Medulla oblongata (tissue), 1 donor: ENCODE results near the gene TULP3.

Experiments used
- DNase-seq: peaks from one replicate; pipeline ENCODE4 v3.0.0-alpha.2; 2015; ENCODE audit errors: extremely low spot score

The TULP3 gene

DNA sequence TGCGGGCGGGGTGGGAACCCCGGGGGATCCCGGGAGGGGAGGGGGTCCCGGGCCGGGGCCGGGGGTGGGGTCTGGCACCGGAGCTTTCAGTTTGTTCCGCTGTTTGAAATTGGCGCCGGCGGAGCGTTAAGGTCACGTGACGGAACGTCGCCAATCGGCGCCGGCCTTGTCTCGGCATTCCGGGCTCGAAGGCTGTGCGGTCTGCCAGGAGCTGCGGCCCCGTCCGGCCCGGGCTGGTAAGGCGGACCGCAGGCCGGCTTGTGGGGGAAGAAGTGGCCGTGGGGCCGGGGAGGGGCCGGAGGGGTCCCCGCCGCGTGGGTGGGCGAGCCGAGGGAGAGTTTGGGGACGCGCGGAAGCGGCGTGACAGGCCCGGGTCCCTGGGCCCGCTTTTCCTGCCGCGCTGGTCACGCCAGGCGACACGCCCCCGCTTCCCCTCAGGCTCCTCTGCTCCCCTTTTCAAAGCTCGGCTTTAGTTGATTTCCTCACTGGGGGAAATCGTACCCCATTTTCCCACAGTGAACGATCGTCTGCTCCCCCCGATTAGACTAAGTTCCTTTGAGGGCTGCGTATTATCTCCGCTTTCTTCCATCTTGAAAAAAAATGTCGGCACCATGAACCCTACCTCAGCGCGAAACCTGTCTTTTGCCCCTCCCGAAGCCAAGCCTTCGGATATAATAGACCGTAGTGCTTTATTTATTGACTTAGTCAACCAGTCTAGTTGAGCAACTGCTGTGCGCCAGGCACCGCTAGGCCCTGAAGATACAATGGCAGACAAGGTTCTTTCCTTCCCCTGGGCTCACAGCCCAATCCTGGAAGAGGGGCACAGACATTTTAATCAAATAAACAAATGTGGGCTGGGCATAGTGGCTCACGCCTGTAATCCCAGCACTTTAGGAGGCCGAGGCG, 13.4 kb upstream of the TULP3 start, which contains the start of the genes FOXM1 and RHNO1:
TSS of gene FOXM1 (minus strand) at position 128 of the 906 bp plus-strand sequence. CDS start 2,696 bp downstream, outside the sequence.
TSS of gene RHNO1 (plus strand) at position 177 of the 906 bp plus-strand sequence. CDS start 8,144 bp downstream, outside the sequence.
- peak; percentile 94 for DNase-seq

DNA sequence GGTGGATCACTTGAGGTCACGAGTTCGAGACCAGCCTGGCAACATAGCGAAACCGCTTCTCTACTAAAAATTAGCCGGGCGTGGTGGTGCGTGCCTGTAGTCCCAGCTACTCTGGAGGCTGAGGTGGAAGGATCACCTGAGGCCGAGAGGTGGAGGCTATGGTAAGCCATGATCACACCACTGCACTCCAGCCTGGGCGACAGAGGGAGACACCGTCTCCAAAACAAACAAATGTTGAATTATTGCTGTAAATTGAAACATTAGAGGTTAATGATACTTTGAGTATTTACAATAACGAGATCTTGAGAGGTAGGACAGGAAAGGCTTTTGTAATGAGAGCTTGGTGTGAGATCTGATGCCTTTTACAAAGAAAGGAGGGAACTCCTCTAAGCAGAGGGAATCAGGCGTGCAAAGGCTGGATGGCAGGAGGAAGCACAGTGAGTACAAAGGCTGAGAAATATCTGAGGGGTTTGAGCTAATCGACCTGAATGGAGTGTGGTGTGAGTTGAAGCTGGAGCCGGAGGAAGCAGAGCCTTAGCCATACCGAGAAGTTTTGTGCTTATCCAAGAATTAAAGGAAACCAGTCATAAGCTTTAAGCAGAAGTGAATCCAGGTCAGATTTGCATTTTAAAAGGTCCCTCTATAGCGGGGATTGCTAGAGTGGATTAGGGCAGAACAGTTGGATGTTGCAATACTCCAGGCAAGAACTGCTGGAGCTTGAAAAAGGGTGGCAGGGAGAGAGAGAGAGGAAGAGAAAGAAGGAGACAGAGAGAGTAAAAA, 12.5 kb upstream of the TULP3 start:
- DNase-seq, result peak; percentile 60

DNA sequence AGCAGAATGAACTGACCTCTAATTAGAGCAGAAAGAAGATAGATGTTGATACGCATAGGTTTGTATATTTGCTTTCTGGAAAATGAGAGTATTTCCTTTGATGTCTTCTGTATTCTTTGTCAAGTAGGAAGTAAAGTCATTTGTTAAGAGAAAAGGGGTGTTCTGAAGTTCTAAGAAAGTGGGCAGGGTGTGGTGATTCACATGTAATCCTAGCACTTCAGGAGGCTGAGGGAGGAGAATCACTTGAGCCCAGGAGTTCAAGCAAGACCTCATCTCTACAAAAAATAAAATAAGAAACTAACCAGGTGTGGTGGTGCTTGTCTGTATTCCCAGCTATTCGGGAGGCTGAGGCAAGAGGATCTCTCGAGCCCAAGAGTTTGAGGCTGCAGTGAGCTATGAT, 10.8 kb upstream of the TULP3 start:
- no peak for DNase-seq

DNA sequence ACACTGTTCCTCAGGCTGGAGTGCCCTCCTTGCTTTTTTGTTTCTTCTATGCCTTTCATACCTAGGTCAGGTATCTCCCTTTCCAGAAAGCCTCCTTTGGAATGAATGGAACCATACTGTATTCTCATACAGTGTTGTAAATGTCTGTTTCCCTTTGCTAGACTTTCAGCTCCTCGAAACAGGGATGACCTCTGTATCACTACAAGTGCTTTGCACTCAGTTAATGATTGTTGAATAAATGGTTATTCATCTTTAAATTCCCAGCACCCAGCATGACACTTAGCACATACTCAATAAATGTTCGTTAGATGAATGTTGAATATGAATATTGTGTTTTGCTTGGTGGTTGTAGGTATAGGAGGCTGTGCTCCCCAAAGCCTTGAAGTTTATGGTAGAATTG, 5.9 kb upstream of the TULP3 start:
- DNase-seq, result no peak

DNA sequence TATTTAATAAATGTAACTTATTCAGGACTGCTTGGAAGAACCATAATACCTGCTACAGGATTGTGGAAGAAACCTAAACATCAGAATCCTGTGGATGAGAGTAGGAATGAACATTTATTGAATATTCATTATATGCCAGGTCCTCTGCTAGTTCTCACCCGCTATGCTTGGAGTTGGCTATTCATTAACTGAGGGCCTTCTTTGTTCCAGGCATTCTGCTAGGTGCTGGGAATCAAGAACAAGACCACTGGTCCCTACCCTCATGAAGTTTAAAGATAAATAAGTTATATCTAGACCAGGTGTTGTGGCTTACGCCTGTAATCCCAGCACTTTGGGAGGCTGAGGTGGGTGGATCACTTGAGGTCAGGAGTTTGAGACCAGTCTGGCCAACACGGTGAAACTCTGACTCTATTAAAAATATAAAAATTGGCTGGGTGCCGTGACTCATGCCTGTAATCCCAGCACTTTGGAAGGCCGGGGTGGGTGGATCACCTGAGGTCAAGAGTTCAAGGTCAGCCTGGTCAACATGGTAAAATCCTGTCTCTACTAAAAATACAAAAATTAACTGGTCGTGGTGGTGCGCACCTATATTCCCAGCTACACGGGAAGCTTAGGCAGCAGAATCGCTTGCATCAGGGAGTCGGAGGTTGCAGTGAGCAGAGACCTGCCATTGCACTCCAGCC, 3.8 kb upstream of the TULP3 start:
- DNase-seq, result no peak

DNA sequence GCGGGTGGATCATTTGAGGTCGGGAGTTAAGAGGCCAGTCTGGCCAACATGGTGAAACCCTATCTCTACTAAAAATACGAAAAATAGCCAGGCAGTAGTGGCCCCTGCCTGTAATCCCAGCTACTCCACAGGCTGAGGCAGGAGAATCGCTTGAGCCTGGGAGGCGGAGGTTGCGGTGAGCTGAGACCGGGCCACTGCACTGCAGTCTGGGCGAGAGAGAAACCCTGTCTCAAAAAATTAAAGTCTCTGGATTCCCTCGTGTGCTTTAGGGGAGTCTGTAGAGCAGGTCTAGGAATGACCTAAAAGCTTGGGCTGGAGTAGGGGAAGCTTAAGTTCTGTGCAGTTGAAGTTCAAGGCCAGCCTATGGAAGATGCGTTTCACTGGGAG, 697 bp upstream of the TULP3 start:
- DNase-seq, result no peak

DNA sequence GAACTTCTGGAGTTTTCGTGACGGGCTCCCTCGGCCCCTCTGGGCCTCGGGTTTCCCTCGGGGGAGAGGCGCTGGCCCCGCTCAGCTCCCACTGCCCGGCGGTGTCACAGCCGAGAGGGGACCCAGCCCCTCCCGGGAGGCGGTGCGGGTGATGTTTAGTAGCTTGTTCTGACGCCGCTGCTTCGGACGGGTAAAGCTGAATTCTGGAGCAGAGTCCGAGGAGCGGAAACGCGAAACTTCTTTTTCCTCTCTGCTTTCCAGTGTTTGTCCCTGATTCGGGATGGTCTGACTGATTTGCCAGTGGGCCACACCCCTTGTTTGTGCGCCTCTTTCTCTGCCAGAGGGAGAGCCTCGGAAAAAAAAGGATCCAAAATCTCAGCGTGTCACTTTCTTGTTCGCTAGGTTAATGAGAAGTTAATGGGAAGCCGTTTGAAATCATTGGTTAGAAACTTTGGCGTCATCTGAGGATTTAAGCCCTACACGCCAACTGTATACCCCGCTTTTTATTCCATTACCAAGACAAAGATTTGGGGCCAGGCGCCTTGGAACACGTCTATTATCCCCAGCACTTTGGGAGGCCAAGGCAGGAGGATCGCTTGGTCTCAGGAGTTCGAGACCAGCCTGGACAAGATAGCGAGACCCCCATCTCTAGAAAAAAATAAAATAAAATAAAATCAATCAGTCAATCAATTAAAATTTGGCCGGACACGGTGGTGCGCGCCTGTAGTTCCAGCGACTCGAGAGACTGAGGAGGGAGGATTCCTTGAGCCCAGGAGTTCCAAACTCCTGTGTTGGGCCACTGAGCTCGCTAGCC, 756 bp downstream of the TULP3 start:
- peak; percentile 55 for DNase-seq

DNA sequence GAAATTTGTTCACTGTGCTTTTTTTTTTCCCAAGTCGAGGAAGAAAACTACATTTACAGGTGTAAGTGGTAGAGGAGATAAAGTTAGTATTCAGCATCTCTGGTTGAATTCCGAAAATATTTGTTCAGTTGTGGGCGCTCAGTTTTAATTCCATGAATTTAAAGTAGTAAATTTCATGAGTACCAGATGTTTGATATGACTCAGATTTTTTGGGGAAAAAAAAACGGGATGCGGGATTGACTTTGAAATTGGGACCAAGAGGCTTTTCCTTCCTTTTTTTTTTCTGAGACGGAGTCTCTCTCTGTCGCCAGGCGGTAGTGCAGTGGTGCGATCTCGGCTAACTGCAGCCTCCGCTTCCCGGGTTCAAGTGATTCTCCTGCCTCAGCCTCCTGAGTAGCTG, 1.6 kb downstream of the TULP3 start:
- DNase-seq, result no peak

DNA sequence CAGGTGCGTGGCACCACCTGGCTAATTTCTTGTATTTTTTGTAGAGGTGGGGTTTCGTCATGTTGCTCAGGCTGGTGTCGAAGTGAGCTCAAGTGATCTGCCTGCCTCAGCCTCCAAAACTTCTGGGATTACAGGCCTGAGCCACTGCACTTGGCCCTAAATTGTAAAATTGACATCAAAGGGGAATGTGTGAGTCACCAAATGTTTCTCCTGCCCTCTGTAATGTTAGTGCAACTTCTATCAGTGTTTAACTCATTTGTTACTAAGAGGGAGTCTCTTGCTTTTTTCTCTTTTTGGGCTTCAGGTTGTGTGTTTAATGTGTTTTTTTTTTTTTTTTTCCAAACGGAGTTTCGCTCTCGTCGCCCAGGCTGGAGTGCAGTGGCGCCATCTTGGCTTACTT, 2.3 kb downstream of the TULP3 start:
- no peak for DNase-seq

DNA sequence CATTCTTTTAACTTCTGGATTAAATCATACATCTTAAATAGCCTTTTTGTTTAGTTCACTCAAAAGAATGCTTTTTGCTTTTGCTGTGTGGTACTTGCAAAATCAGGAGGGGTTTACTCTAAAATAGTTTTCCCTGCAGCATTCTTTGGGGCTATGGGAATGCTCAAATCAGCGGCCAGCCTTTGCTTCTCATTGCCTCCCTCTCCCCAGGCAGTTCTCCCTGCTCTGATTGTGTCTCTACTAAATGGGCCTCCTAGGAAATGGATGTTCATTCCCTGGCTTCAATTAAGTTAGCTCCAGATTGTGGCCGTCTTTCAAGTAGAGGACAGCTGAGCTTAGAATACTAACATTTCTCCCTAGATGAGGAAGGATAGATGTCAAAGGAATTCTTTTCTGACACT, 4.4 kb downstream of the TULP3 start:
- DNase-seq, result no peak

DNA sequence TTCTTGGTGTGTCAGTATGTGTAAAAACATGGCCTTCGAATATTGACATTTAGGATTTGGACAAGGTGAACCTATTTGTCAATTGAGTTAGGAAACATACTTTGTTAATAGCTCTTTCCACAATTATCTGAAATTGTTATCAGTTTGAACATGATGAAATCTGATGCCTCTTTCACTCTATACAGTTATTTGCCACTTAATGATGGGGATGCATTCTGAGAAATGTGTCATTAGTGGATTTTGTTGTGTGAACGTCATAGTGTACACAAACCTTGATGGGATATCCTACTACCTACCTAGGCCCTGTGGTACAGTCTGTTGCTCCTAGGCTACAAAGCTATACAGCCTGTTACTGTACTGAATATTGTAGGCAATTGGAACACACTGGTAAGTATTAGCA, 4.8 kb downstream of the TULP3 start:
- no peak for DNase-seq

DNA sequence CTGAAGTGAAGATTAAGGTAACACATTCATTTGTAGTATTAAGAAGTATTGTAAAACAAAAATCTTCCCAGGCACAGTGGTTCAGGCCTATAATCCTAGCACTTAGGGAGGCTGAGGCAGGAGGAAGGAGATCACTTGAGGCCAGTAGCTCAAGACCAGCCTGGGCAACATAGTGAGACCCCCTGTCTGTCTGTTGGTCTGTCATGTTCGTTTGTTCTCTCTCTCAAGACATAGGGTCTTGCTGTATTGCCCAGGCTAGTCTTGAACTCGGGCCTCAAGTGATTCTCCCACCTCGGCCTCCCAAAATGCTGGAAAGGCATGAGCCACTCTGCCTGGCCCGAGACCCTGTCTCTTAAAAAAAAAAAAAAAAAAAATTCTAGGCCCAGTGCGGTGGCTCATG, 6.7 kb downstream of the TULP3 start:
- DNase-seq, result no peak

DNA sequence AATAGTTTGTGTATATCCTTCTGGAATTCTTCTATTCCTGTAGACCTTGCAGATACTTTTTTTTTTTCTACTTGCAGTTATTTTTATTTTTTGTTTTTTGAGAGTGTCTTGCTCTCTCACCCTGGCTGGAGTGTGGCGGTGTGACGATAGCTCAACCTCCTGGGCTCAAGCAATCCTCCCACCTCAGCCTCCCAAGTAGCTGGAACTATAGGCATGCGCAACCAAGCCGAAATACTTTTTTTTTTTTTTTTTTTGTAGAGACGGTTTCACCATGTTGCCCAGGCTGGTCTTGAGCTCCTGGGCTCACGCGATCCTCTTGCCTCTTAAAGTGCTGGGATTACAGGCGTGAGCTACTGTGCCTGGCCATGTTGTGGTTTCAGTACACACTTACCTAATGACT, 10.0 kb downstream of the TULP3 start:
- no peak for DNase-seq

DNA sequence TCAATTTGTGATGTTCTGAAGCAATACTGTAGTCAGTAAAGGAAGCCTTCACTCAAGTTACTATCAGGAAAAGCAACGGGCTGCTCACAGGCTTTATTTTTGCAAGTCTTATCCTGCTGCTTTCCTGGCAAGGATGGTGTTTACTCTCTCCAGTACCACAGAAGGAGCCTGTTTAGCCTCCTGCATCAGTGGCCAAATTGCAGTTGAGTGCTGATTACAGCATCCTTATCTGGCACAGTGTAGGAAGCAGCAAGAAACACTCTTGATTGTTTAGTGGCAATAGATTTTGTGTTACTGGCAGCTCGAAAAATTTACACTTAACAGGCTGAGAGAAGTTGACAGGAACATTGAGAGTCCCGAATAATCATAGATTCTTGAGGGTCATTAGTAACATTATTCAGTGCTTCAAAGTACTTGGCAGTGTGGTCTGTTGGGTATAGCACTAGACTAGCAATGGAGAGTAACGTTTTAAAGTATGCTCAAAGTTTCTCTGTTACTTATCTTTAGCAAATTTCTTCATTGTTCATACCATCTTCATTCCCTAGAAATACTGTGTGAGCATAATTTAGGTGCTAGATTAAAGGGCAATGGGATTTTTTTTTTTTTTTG, 11.7 kb downstream of the TULP3 start:
- peak; percentile 82 for DNase-seq

DNA sequence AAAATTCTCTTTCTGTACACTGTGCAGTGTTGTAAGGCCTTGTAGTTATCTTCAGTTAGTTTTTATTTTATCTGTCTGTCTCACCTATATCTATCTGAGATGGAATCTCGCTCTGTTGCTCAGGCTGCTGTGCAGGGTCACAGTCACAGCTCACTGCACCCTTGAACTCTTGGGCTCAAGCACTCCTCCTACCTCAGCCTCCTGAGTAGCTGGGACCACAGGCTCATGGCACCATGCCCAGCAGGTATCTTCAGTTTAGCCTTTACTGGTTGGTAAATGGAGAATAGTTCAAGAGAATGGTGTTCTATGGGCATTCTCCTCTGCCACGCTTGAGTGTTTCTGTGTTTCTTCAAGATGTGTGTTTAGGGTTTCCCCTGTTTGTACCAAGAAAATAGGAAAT, 13.6 kb downstream of the TULP3 start:
- no peak for DNase-seq

DNA sequence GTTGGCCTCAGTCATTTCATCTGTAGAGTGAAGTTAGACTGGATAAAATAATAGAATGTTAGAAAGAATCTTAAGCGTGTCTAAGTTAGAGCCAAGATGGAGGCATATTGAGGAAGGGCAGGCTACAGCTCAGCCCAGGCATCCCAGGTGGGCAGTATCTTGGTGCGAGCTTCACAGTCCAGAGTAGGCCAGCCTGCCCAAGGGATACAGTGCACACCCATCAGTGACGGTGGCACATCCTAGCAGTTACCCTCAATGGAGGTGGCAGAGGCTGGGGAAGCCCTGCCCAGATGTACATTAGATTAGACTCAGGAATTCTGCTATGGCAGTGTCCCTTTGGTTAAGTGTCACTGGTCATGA, 21.5 kb downstream of the TULP3 start:
- no peak for DNase-seq

DNA sequence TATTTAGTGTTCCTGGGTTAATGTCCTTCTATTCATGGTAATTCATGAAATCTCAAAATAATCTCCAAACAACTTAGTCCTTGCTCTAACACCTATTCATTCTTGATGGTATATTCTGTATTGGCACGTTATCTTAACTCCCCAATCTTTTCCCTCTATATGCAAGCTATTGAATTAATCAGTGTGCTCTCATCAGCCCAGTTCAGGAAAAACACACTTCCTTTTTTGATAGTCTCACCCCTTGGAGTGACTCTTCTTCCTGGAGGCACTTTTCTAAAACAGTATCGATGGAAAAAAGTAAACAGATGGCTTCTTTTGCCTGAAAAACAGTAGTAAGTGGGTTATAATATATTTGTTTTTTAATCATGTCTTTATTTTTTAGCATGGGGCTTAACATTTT, 28.6 kb downstream of the TULP3 start:
- DNase-seq, result no peak

DNA sequence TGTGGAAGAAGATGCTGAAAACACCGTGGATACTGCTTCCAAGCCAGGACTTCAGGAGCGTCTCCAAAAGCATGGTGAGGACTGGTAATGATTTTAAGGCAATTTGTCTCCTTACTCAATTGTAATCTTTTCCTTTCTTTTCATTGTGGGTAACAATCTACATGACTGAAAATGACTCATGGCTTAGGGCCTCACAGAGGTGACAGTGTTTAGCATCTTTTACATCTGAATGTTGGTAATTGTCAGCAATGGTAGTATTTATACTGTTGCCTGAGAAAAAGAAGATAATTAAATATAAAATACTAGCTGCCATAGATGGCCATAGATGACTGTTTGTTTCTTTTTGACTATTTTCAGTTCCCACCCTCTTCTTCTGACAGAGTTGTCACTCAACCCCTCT, 31.6 kb downstream of the TULP3 start:
- no peak for DNase-seq

DNA sequence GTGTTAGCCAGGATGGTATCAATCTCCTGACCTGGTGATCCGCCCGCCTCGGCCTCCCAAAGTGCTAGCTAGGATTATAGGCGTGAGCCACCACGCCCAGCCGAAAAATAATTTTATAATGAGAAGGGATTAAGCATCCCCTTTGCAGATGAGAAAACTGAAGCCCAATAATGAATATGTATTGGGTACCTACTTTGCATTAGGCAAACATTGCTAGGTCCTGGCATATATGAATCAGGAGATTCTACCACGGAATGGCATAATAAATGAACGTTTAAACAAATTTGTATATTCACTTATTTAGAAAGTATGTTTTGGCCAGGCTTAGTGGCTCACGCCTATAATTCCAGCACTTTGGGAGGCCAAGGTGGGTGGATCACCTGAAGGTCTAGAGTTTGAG, 32.4 kb downstream of the TULP3 start:
- DNase-seq, result no peak

DNA sequence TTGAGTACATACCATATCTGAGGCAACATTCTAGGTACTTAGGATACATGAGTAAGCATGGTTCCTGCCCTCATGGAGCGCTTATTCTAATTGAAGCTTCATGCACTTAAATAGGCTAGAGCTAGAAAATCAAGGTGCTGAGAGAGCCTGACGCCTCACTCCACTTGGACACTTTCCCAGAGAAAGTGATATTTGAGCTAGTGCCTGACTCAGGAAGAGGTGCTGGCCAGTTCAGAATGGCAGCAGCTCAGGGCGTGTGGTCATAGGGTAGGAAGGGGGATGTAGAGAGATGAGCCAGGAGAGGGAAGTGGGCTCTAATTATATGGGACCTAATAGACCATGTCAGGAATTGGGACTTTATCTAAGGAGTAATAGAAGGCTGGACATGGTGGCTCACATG, 33.3 kb downstream of the TULP3 start:
- DNase-seq, result no peak
